Body of pancreas (tissue), 4 donors: Measurements from ENCODE around the gene DHRS12. TPM values are rescaled to one million over a fixed set of nuclear protein-coding genes. Genes with fewer than 3 reads are reported as not detected.

Experiments used
- ATAC-seq: fragments of 150-250 bp; one replicate; pipeline ENCODE4 v1.9.1; 2016
- DNase-seq, 4 donors: peaks; one replicate each; pipeline ENCODE4 v3.0.0-alpha.2; 2019
- H3K27ac ChIP-seq, 4 donors: fragments of 200-600 bp; sonication (generic); 1 replicate in 3 of 4; 2 replicates in 1 of 4; pipeline versions ENCODE4 v1.5.1 to v1.6.1; 2016 to 2019; ENCODE audit warnings: mild to moderate bottlenecking in 1 of 4, mixed read lengths in 1 of 4, moderate library complexity in 1 of 4
- H3K27me3 ChIP-seq, 2 donors: fragments of 200-600 bp; sonication (generic); one replicate each; pipeline ENCODE4 v1.6.0; 2016; ENCODE audit warnings: mild to moderate bottlenecking in 1 of 2
- H3K36me3 ChIP-seq, 2 donors: fragments of 200-600 bp; sonication (generic); replicated peaks in 1 of 2; 2 replicates each; pipeline ENCODE4 v1.5.1; 2016; ENCODE audit warnings: low read depth in 2 of 2; ENCODE audit not compliant: insufficient read depth in 1 of 2
- H3K4me1 ChIP-seq: fragments of 200-600 bp; sonication (generic); one replicate; pipeline ENCODE4 v1.6.0; 2016
- H3K4me3 ChIP-seq, 2 donors: fragments of 200-600 bp; sonication (generic); 1 replicate in 1 of 2; 2 replicates in 1 of 2; pipeline ENCODE4 v1.5.1; 2016 to 2019
- H3K9me3 ChIP-seq, 3 donors: fragments of 200-600 bp; sonication (generic); 1 replicate in 2 of 3; 2 replicates in 1 of 3; pipeline ENCODE4 v1.5.1; 2016
- CTCF ChIP-seq, 7 experiments: fragments of 450-650 bp in 4 of 7; fragments of 200-600 bp in 3 of 7; sonication (generic) in 3 of 7; IDR thresholded peaks; one replicate each; pipeline ENCODE4 v1.5.1; 2016 to 2019; ENCODE audit warnings: antibody characterized with exemption in 7 of 7
- POLR2A ChIP-seq, 3 donors: fragments of 450-650 bp; IDR thresholded peaks; one replicate each; pipeline ENCODE4 v1.6.1; 2016; ENCODE audit warnings: antibody characterized with exemption in 3 of 3, mild to moderate bottlenecking in 2 of 3
- WGBS, 2 donors: methylation state at CpG; one replicate each; pipeline ENCODE4 v1.1.5; 2017; 5-methylcytosine and 5-hydroxymethylcytosine counted together
- intact Hi-C: fragments of 100-400 bp; cut with DNase I; formaldehyde crosslinking; loops from one replicate; pipeline ENCODE4 v1.15.1; 2023
- total RNA-seq, 2 donors: library from RNA; depleted of rRNA; stranded (reverse); fragments of >200 nt; gene quantifications; one replicate each; pipeline ENCODE4 v1.1.0, GENCODE V29; 2016

The DHRS12 gene
- total RNA-seq, 2 donors from 2014 or later: 4.0 to 38.7 TPM

GRCh38 chr13:51763486-51763885, 40.5 kb downstream of the DHRS12 start:
- Histone ChIP-seq H3K27ac (peak overlapping the region; percentile 90 to 96 (median 93)), H3K4me1 (peaks cover 48% of the 10 kb centered on the region), H3K4me3 (no peak overlapping the region), H3K9me3 (no peaks in the 10 kb centered on the region), H3K27me3 (no peaks in the 10 kb centered on the region), H3K36me3 (peaks cover 0 to 5% of the 10 kb centered on the region in 2 donors)
- TF ChIP-seq POLR2A (IDR thresholded peaks at IDR 0.05) (no peak), CTCF (IDR thresholded peaks at IDR 0.05) (no peak)
- intact Hi-C loops: no loop called here
- ATAC-seq: no peak
- DNase-seq: no peak
- WGBS, 2 donors: 90% methylated on average over 2 of the region's 2 CpGs

- no peak overlapping the region for H3K4me3 ChIP-seq
- H3K27me3 ChIP-seq: no peaks in the 10 kb centered on the region
- TF ChIP-seq CTCF (IDR thresholded peaks at IDR 0.05) (no peak), POLR2A (IDR thresholded peaks at IDR 0.05) (no peak)
- peaks cover 0 to 8% of the 10 kb centered on the region in 2 donors for H3K36me3 ChIP-seq
- ATAC-seq (no peak), DNase-seq (no peak)
- peaks cover 34% of the 10 kb centered on the region for H3K4me1 ChIP-seq
- intact Hi-C loops: no loop called here
- H3K27ac ChIP-seq: peak overlapping the region in 1 of 4 donors; percentile 27
- WGBS, 2 donors: 94 to 96% methylated on average over 16 of the region's 16 CpGs
- H3K9me3 ChIP-seq: no peaks in the 10 kb centered on the region
These were observed 42.2 kb downstream of the DHRS12 start for GRCh38 chr13:51761643-51762350.

GRCh38 chr13:51760592-51760991, 43.4 kb downstream of the DHRS12 start:
- no peaks in the 10 kb centered on the region for H3K27me3 ChIP-seq
- WGBS, 2 donors: 93% methylated on average over 12 of the region's 12 CpGs
- peaks cover 0 to 11% of the 10 kb centered on the region in 2 donors for H3K36me3 ChIP-seq
- no peaks in the 10 kb centered on the region for H3K9me3 ChIP-seq
- no peak overlapping the region for H3K27ac ChIP-seq
- DNase-seq: no peak
- intact Hi-C loops: no loop called here
- H3K4me3 ChIP-seq: no peak overlapping the region
- ATAC-seq: no peak
- H3K4me1 ChIP-seq: peaks cover 24% of the 10 kb centered on the region
- TF ChIP-seq POLR2A (IDR thresholded peaks at IDR 0.05) (no peak), CTCF (IDR thresholded peaks at IDR 0.05) (no peak)

- Histone ChIP-seq H3K27ac (no peak overlapping the region), H3K27me3 (no peaks in the 10 kb centered on the region), H3K4me3 (no peak overlapping the region), H3K4me1 (peaks cover 11% of the 10 kb centered on the region), H3K9me3 (no peaks in the 10 kb centered on the region), H3K36me3 (peaks cover 0 to 13% of the 10 kb centered on the region in 2 donors)
- intact Hi-C loops: no loop called here
- no peak for ATAC-seq
- no peak for DNase-seq
- WGBS, 2 donors: 86 to 92% methylated on average over 5 of the region's 5 CpGs
- no peak for TF ChIP-seq POLR2A (IDR thresholded peaks at IDR 0.05)
- TF ChIP-seq CTCF (IDR thresholded peaks at IDR 0.05): no peak
These were observed 44.7 kb downstream of the DHRS12 start for GRCh38 chr13:51759240-51759639.

GRCh38 chr13:51758691-51759090, 45.3 kb downstream of the DHRS12 start:
- Histone ChIP-seq H3K4me3 (no peak overlapping the region), H3K4me1 (peaks cover 5% of the 10 kb centered on the region), H3K9me3 (no peaks in the 10 kb centered on the region), H3K27ac (no peak overlapping the region), H3K36me3 (peaks cover 0 to 13% of the 10 kb centered on the region in 2 donors), H3K27me3 (no peaks in the 10 kb centered on the region)
- ATAC-seq: no peak
- no peak for DNase-seq
- WGBS, 2 donors: 82 to 86% methylated on average over 6 of the region's 6 CpGs
- intact Hi-C loops: no loop called here
- TF ChIP-seq POLR2A (IDR thresholded peaks at IDR 0.05) (no peak), CTCF (IDR thresholded peaks at IDR 0.05) (no peak)
